ENCODE results near the gene FBXL17.

The FBXL17 gene

GRCh38 chr5:107826311-107827000, 555.4 kb downstream of the FBXL17 start:
- H3K9ac ChIP-seq (ENCODE audit: low read length): no peak overlapping the region
- no peaks in the 10 kb centered on the region for H3K36me3 ChIP-seq (replicated peaks; ENCODE audit: low read depth, low read length)
- H3K4me1 ChIP-seq (ENCODE audit: low read length): no peaks in the 10 kb centered on the region
- no peak overlapping the region for H2AFZ ChIP-seq (ENCODE audit: low read depth, low read length)
- no peak overlapping the region for H3K4me2 ChIP-seq (ENCODE audit: low read length)
- H3K79me2 ChIP-seq (ENCODE audit: low read length): no peaks in the 10 kb centered on the region
- no peak overlapping the region for H3K4me3 ChIP-seq (ENCODE audit: low read length)
- H4K20me1 ChIP-seq (ENCODE audit: insufficient read depth, low read length): no peaks in the 10 kb centered on the region
- TF ChIP-seq CTCF (IDR thresholded peaks at IDR 0.05; ENCODE audit: low read depth, low read length) (no peak), EZH2phosphoT487 (IDR thresholded peaks at IDR 0.05; ENCODE audit: low read depth) (no peak)
- no peaks in the 10 kb centered on the region for H3K9me3 ChIP-seq (ENCODE audit: insufficient read depth, low read length)
- no peaks in the 10 kb centered on the region for H3K27me3 ChIP-seq (ENCODE audit: low read depth, low read length)
- H3K27ac ChIP-seq (ENCODE audit: low read length): no peak overlapping the region

- no peaks in the 10 kb centered on the region for H3K36me3 ChIP-seq (replicated peaks; ENCODE audit: low read depth, low read length)
- H3K4me1 ChIP-seq (ENCODE audit: low read length): no peaks in the 10 kb centered on the region
- H4K20me1 ChIP-seq (ENCODE audit: insufficient read depth, low read length): no peaks in the 10 kb centered on the region
- H2AFZ ChIP-seq (ENCODE audit: low read depth, low read length): no peak overlapping the region
- H3K9ac ChIP-seq (ENCODE audit: low read length): no peak overlapping the region
- H3K4me3 ChIP-seq (ENCODE audit: low read length): no peak overlapping the region
- no peaks in the 10 kb centered on the region for H3K9me3 ChIP-seq (ENCODE audit: insufficient read depth, low read length)
- H3K27ac ChIP-seq (ENCODE audit: low read length): no peak overlapping the region
- no peaks in the 10 kb centered on the region for H3K27me3 ChIP-seq (ENCODE audit: low read depth, low read length)
- no peak overlapping the region for H3K4me2 ChIP-seq (ENCODE audit: low read length)
- TF ChIP-seq CTCF (IDR thresholded peaks at IDR 0.05; ENCODE audit: low read depth, low read length): no peak
- TF ChIP-seq EZH2phosphoT487 (IDR thresholded peaks at IDR 0.05; ENCODE audit: low read depth): no peak
- H3K79me2 ChIP-seq (ENCODE audit: low read length): no peaks in the 10 kb centered on the region
Measured at GRCh38 chr5:107824821-107825220, 557.1 kb downstream of the FBXL17 start.

- Histone ChIP-seq H3K4me2 (ENCODE audit: low read length) (no peak overlapping the region), H3K27ac (ENCODE audit: low read length) (no peak overlapping the region), H3K9ac (ENCODE audit: low read length) (no peak overlapping the region), H2AFZ (ENCODE audit: low read depth, low read length) (no peak overlapping the region), H3K79me2 (ENCODE audit: low read length) (no peaks in the 10 kb centered on the region), H3K9me3 (ENCODE audit: insufficient read depth, low read length) (no peaks in the 10 kb centered on the region), H3K27me3 (ENCODE audit: low read depth, low read length) (no peaks in the 10 kb centered on the region), H3K4me3 (ENCODE audit: low read length) (no peak overlapping the region), H4K20me1 (ENCODE audit: insufficient read depth, low read length) (no peaks in the 10 kb centered on the region), H3K4me1 (ENCODE audit: low read length) (peaks cover 3% of the 10 kb centered on the region), H3K36me3 (replicated peaks; ENCODE audit: low read depth, low read length) (no peaks in the 10 kb centered on the region)
- TF ChIP-seq EZH2phosphoT487 (IDR thresholded peaks at IDR 0.05; ENCODE audit: low read depth): no peak
- TF ChIP-seq CTCF (IDR thresholded peaks at IDR 0.05; ENCODE audit: low read depth, low read length): no peak
Measured at GRCh38 chr5:107821288-107821687, 560.6 kb downstream of the FBXL17 start.

GRCh38 chr5:107820429-107820828, 561.5 kb downstream of the FBXL17 start:
- Histone ChIP-seq H4K20me1 (ENCODE audit: insufficient read depth, low read length) (no peaks in the 10 kb centered on the region), H3K9me3 (ENCODE audit: insufficient read depth, low read length) (no peaks in the 10 kb centered on the region), H3K36me3 (replicated peaks; ENCODE audit: low read depth, low read length) (no peaks in the 10 kb centered on the region), H3K4me3 (ENCODE audit: low read length) (no peak overlapping the region), H3K27me3 (ENCODE audit: low read depth, low read length) (no peaks in the 10 kb centered on the region), H3K79me2 (ENCODE audit: low read length) (no peaks in the 10 kb centered on the region), H3K9ac (ENCODE audit: low read length) (no peak overlapping the region), H2AFZ (ENCODE audit: low read depth, low read length) (no peak overlapping the region), H3K27ac (ENCODE audit: low read length) (no peak overlapping the region), H3K4me1 (ENCODE audit: low read length) (peaks cover 11% of the 10 kb centered on the region), H3K4me2 (ENCODE audit: low read length) (no peak overlapping the region)
- no peak for TF ChIP-seq CTCF (IDR thresholded peaks at IDR 0.05; ENCODE audit: low read depth, low read length)
- TF ChIP-seq EZH2phosphoT487 (IDR thresholded peaks at IDR 0.05; ENCODE audit: low read depth): no peak

Measured in OCI-LY3 (cell line).